OCI-LY7 (cell line): ENCODE data around the gene XPNPEP1. TPM values are rescaled to one million over a fixed set of nuclear protein-coding genes. Genes with fewer than 3 reads are reported as not detected.

ENCODE experiments used
- BruUV-seq: library from RNA; stranded (reverse); fragments of 400-500 nt; replicated peaks from 2 replicates; lab custom pipeline; 2021; lab: Mats Ljungman, UMichigan
- CTCF ChIA-PET: fragments of 300-600 bp; sonication (Branson Sonifier 250); formaldehyde crosslinking; loops from one replicate; lab custom pipeline; 2022; ENCODE audit warnings: antibody characterized with exemption; ENCODE audit not compliant: unreplicated experiment; lab: Charles Lee
- POLR2A ChIA-PET: fragments of 300-600 bp; sonication (Branson Sonifier 250); formaldehyde crosslinking; loops from one replicate; lab custom pipeline; 2022; ENCODE audit warnings: antibody characterized with exemption; lab: Charles Lee
- DNase-seq: peaks from one replicate; pipeline ENCODE4 v3.0.0-alpha.2; 2015; ENCODE audit warnings: low spot score
- H2AFZ ChIP-seq: fragments of 200-600 bp; sonication (generic), shearing (Covaris generic); 2 replicates; pipeline ENCODE4 v1.6.1; 2014; ENCODE audit warnings: mild to moderate bottlenecking, antibody characterized with exemption, low read length, moderate library complexity
- H3K27ac ChIP-seq: fragments of 200-600 bp; sonication (generic); 2 replicates; pipeline ENCODE4 v1.5.1; 2014; ENCODE audit warnings: mixed run types, low read depth, mild to moderate bottlenecking, moderate library complexity, low read length, inconsistent platforms; ENCODE audit not compliant: poor library complexity, severe bottlenecking
- H3K36me3 ChIP-seq: fragments of 200-600 bp; sonication (generic); 2 replicates; pipeline ENCODE4 v1.6.1; 2014; ENCODE audit warnings: mild to moderate bottlenecking, antibody characterized with exemption, low read length, moderate library complexity, mixed read lengths; ENCODE audit not compliant: insufficient read depth
- H3K4me1 ChIP-seq: fragments of 200-600 bp; sonication (generic); 2 replicates; pipeline ENCODE4 v1.5.1; 2014; ENCODE audit warnings: mild to moderate bottlenecking, low read length; ENCODE audit not compliant: insufficient read depth, poor library complexity, severe bottlenecking
- H3K4me2 ChIP-seq: fragments of 200-600 bp; sonication (generic); 2 replicates; pipeline ENCODE4 v1.6.1; 2014; ENCODE audit warnings: mild to moderate bottlenecking, low read length
- H3K4me3 ChIP-seq: fragments of 200-600 bp; sonication (generic); 2 replicates; pipeline ENCODE4 v1.5.1; 2014; ENCODE audit warnings: mild to moderate bottlenecking, low read depth, low read length; ENCODE audit not compliant: poor library complexity, severe bottlenecking
- H3K79me2 ChIP-seq: fragments of 200-600 bp; sonication (generic); 2 replicates; pipeline ENCODE4 v1.6.1; 2016; ENCODE audit warnings: low read depth, mild to moderate bottlenecking, low read length, moderate library complexity, mixed read lengths; ENCODE audit not compliant: insufficient read depth
- H3K9me2 ChIP-seq: fragments of 200-600 bp; sonication (generic); 2 replicates; pipeline ENCODE4 v1.6.1; 2016; ENCODE audit warnings: mild to moderate bottlenecking, low read length, mixed read lengths; ENCODE audit not compliant: insufficient read depth
- H3K9me3 ChIP-seq: fragments of 200-600 bp; sonication (generic); 2 replicates; pipeline ENCODE4 v1.6.1; 2014; ENCODE audit warnings: mild to moderate bottlenecking, mixed run types, low read length, mixed read lengths
- H4K20me1 ChIP-seq: fragments of 200-600 bp; sonication (generic); 2 replicates; pipeline ENCODE4 v1.6.1; 2014; ENCODE audit warnings: mild to moderate bottlenecking, antibody characterized with exemption, low read length, moderate library complexity, mixed read lengths; ENCODE audit not compliant: insufficient read depth
- EZH2phosphoT487 ChIP-seq: fragments of 200-600 bp; sonication (generic); IDR thresholded peaks from 2 replicates; pipeline ENCODE4 v1.6.1; 2018; ENCODE audit warnings: low read depth, borderline replicate concordance, mild to moderate bottlenecking, mixed run types, antibody characterized with exemption, low read length, moderate library complexity, mixed read lengths
- intact Hi-C: fragments of 100-400 bp; cut with micrococcal nuclease; formaldehyde crosslinking; loops from one replicate; pipeline ENCODE4 v1.10.0; 2022; ENCODE audit not compliant: unreplicated experiment
- total RNA-seq, 2 experiments: library from RNA; depleted of rRNA in 1 of 2; stranded (reverse); fragments of >200 nt in 1 of 2; shearing (Covaris generic) in 1 of 2; gene quantifications; 2 replicates each; pipeline ENCODE4 v1.2.3, GENCODE V29; 2014 to 2022
- TF ChIP-seq, protein P1 (sequence below): fragments of 200-600 bp; sonication (generic); conservative IDR thresholded peaks from 2 replicates; pipeline ENCODE4 v1.5.1; 2014; ENCODE audit warnings: mild to moderate bottlenecking, antibody characterized with exemption, low read length, moderate library complexity, mixed read lengths

Gene XPNPEP1
- total RNA-seq, 2 experiments from 2014 or later: 136 to 237 TPM

- CTCF ChIA-PET: interaction anchor here (0.6 to 1.3 kb wide), 5 partner anchors 12 to 217 kb away, joined by 3 to 4 read pairs (median 4); no protein-coding TSS in a partner anchor
- H3K36me3 ChIP-seq: peaks cover 96% of the 10 kb centered on the region
- H3K79me2 ChIP-seq: no peaks in the 10 kb centered on the region
- no peak overlapping the region for H3K4me3 ChIP-seq
- intact Hi-C loops: loop anchor here (1.0 to 2.0 kb wide), 7 partner anchors 29 to 395 kb away; partner anchors contain the start of gene XPNPEP1
- TF ChIP-seq, protein P1, sequence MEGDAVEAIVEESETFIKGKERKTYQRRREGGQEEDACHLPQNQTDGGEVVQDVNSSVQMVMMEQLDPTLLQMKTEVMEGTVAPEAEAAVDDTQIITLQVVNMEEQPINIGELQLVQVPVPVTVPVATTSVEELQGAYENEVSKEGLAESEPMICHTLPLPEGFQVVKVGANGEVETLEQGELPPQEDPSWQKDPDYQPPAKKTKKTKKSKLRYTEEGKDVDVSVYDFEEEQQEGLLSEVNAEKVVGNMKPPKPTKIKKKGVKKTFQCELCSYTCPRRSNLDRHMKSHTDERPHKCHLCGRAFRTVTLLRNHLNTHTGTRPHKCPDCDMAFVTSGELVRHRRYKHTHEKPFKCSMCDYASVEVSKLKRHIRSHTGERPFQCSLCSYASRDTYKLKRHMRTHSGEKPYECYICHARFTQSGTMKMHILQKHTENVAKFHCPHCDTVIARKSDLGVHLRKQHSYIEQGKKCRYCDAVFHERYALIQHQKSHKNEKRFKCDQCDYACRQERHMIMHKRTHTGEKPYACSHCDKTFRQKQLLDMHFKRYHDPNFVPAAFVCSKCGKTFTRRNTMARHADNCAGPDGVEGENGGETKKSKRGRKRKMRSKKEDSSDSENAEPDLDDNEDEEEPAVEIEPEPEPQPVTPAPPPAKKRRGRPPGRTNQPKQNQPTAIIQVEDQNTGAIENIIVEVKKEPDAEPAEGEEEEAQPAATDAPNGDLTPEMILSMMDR: peak; percentile 98
- no peak for TF ChIP-seq EZH2phosphoT487
- no peak overlapping the region for H3K27ac ChIP-seq
- no peaks in the 10 kb centered on the region for H3K9me3 ChIP-seq
- BruUV-seq: no TSS peak
- peak overlapping the region; percentile 18; the same call in 1 of the 2 replicates for H3K4me2 ChIP-seq
- DNase-seq: peak; percentile 81
- H4K20me1 ChIP-seq: no peaks in the 10 kb centered on the region; the same call in 1 of the 2 replicates
- no peak overlapping the region for H2AFZ ChIP-seq
- POLR2A ChIA-PET: interaction anchor here (0.5 to 1.4 kb wide), 8 partner anchors 9 to 679 kb away, joined by 3 to 5 read pairs (median 3); no protein-coding TSS in a partner anchor
- no peaks in the 10 kb centered on the region for H3K9me2 ChIP-seq
- H3K4me1 ChIP-seq: peaks cover 23% of the 10 kb centered on the region
Measured at GRCh38 chr10:109883859-109884771, 39.2 kb downstream of the XPNPEP1 start.

GRCh38 chr10:109882251-109883057, 40.9 kb downstream of the XPNPEP1 start:
- no peaks in the 10 kb centered on the region for H3K79me2 ChIP-seq
- peaks cover 92% of the 10 kb centered on the region for H3K36me3 ChIP-seq
- H3K4me3 ChIP-seq: no peak overlapping the region
- no peak for DNase-seq
- no peak overlapping the region for H3K27ac ChIP-seq
- H2AFZ ChIP-seq: no peak overlapping the region
- H3K9me3 ChIP-seq: no peaks in the 10 kb centered on the region
- peaks cover 23% of the 10 kb centered on the region for H3K4me1 ChIP-seq
- no peaks in the 10 kb centered on the region for H3K9me2 ChIP-seq
- BruUV-seq: no TSS peak
- CTCF ChIA-PET: interaction anchor here (1.0 kb wide), 1 partner anchor 126 kb away, joined by 3 read pairs; no protein-coding TSS in a partner anchor
- TF ChIP-seq, protein P1: no peak
- no peak for TF ChIP-seq EZH2phosphoT487
- no peak overlapping the region for H3K4me2 ChIP-seq
- no peaks in the 10 kb centered on the region; the same call in 1 of the 2 replicates for H4K20me1 ChIP-seq
- intact Hi-C loops: no loop called here
- POLR2A ChIA-PET: interaction anchor here (0.6 to 0.9 kb wide), 3 partner anchors 12 to 249 kb away, joined by 3 to 4 read pairs (median 4); no protein-coding TSS in a partner anchor
